Mammary epithelial cell (primary cell): ENCODE data around the gene CEP44.

Experiments
- CTCF ChIP-seq, 2 donors: IDR thresholded peaks in 1 of 2; conservative IDR thresholded peaks in 1 of 2; 2 replicates each; pipeline ENCODE4 v1.5.1; 2011 to 2012; ENCODE audit warnings: inconsistent platforms in 2 of 2, low read length in 2 of 2, mild to moderate bottlenecking in 2 of 2, control low read depth in 1 of 2, low read depth in 1 of 2; ENCODE audit not compliant: insufficient read depth in 1 of 2; ENCODE audit errors: extremely low read depth in 1 of 2
- EZH2 ChIP-seq: IDR thresholded peaks from 2 replicates; pipeline ENCODE4 v1.6.1; 2012; ENCODE audit warnings: low read length, inconsistent platforms, borderline replicate concordance

- no peak for TF ChIP-seq CTCF (conservative IDR thresholded peaks at IDR 0.05 in 1 of 2, IDR thresholded peaks at IDR 0.05 in 1 of 2; ENCODE audit: extremely low read depth in 1 of 2, insufficient read depth in 1 of 2, low read depth in 1 of 2, low read length in 2 of 2)
- TF ChIP-seq EZH2: no peak
These were observed 29.1 kb upstream of the CEP44 start for GRCh38 chr4:174254613-174255012.
